GM12891 (cell line): ENCODE results near the gene TFRC.
A peak's percentile ranks its signal among the peaks of the same experiment; 100 is the strongest.
"Not testable (repeated sequence)": the region's sequence is repeated elsewhere in the genome, so short reads cannot be mapped to it uniquely, and the experiment has no call there.

Experiments used
- DNase-seq: peaks from one replicate; pipeline ENCODE4 v3.0.0; 2011; ENCODE audit warnings: low spot score; ENCODE audit not compliant: insufficient read length
- FAIRE-seq: peaks from 2 replicates; lab custom pipeline; 2011; peaks lifted over from hg19 to GRCh38; lab: Jason Lieb, UNC
- PAX5 ChIP-seq: IDR thresholded peaks from 2 replicates; pipeline ENCODE4 v1.6.1; 2011; ENCODE audit warnings: low read length, moderate library complexity, mild to moderate bottlenecking; ENCODE audit not compliant: insufficient read depth, severe bottlenecking
- POLR2A ChIP-seq: IDR thresholded peaks from 2 replicates; pipeline ENCODE4 v1.6.1; 2011; ENCODE audit warnings: low read depth, low read length, control low read depth
- POLR2AphosphoS5 ChIP-seq: IDR thresholded peaks from 2 replicates; pipeline ENCODE4 v1.6.1; 2011; ENCODE audit warnings: low read depth, low read length, control low read depth
- POU2F2 ChIP-seq: IDR thresholded peaks from 2 replicates; pipeline ENCODE4 v1.6.1; 2011; ENCODE audit warnings: low read depth, mild to moderate bottlenecking, control low read depth, low read length, moderate library complexity
- SPI1 ChIP-seq: IDR thresholded peaks from 2 replicates; pipeline ENCODE4 v1.6.1; 2011; ENCODE audit warnings: low read depth, low read length, control low read depth
- TAF1 ChIP-seq: IDR thresholded peaks from 2 replicates; pipeline ENCODE4 v1.6.1; 2011; ENCODE audit warnings: low read depth, low read length, control low read depth

TFRC gene

DNA sequence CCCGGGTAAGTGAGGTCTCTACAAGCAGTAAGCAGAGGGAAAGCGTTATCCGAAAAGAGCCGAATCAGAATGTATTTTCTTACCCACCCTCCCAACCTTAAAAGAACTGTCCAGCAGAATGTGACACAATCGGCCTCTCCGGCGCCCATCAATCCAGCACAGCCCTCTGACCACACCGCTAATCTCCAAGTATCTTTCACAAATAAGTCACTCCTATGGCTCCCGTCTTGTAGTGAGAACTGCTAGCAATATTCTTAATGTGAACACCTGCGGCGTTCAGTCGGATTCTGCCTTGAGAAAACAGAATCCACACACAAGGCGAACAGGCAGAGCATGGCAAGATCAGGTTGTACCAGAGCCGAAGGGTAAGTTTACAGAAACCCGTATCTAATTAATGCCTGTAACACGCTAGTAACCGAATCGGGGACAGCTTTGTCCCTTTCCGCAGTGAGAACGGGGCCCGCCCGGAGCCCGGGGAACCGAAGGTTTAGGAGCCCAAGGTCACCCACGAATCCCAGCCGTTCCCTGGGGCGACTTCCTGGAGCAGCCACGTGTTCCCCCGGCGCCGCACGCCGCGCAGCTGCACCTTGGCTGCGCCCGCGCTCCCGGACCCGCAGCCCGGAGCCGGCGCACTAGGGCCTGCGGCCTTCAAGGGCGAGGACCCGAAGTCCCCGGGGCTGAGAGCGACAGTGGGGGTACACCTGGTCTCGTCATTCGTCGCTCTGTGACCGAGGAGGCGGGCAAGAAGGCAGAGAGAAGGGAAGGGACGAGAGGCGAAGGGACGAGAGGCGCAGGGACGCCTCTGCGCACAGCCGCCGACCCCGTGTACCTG is 672 bp downstream of the TFRC start:
- no peak for FAIRE-seq
- DNase-seq: peak; percentile 40
- TF ChIP-seq SPI1: no peak
- TF ChIP-seq PAX5: no peak
- TF ChIP-seq POU2F2: no peak
- TF ChIP-seq POLR2AphosphoS5: no peak
- TF ChIP-seq TAF1: no peak
- no peak for TF ChIP-seq POLR2A

DNA sequence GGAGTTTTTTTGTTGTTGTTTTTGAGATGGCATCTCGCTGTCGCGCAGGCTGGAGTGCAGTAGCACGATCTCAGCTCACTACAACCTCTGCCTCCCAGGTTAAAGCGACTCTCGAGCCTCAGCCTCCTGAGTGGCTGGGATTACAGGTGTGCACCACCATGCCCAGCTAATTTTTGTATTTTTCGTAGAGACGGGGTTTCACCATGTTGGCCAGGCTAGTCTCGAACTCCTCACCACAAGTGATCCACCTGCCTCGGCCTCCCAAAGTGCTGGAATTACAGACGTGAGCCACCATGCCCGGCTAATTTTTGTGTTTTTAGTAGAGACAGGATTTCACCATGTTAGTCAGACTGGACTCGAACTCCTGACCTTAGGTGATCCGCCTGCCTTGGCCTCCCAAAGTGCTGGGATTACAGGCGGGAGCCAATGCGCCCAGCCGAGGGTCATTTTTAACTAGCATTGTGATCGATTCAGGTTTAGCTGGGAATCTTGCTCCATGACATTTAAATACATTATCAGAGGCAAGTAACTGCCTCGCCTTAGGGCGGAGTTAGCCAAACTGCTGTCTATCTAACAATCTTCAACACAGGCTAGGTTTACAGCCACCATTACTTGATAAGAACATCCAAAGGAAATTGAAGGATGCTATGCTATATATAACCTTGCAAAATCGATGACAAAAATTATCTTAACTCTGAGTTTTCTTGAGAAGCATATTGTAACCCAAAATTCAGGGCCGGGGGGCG is 1.6 kb downstream of the TFRC start:
- 0 out of 2 replicates have a peak, but pooled peaks have one; percentile 2 for TF ChIP-seq POLR2A
- DNase-seq: not testable (repeated sequence)

GRCh38 chr3:196079682-196080081 is 2.2 kb downstream of the TFRC start:
- DNase-seq: no peak
- no peak for FAIRE-seq

More for the DNA sequence above, 1.6 kb downstream of the TFRC start:
- not testable (repeated sequence) for FAIRE-seq

GRCh38 chr3:196075013-196075412 is 6.9 kb downstream of the TFRC start:
- no peak for DNase-seq
- FAIRE-seq: no peak
- TF ChIP-seq TAF1 (no peak), POU2F2 (no peak), SPI1 (no peak), POLR2A (no peak; the same call in 1 of the 2 replicates), POLR2AphosphoS5 (no peak), PAX5 (no peak)

More at GRCh38 chr3:196079682-196080081, 2.2 kb downstream of the TFRC start:
- TF ChIP-seq PAX5 (no peak), TAF1 (no peak), POLR2AphosphoS5 (no peak), POU2F2 (no peak), SPI1 (no peak), POLR2A (no peak)

- FAIRE-seq (peak; percentile 92), DNase-seq (peak; percentile 34)
- TF ChIP-seq POLR2A (no peak), PAX5 (no peak), SPI1 (no peak), TAF1 (no peak), POLR2AphosphoS5 (no peak), POU2F2 (no peak)
Measured at GRCh38 chr3:196073255-196073753, 8.6 kb downstream of the TFRC start.

DNA sequence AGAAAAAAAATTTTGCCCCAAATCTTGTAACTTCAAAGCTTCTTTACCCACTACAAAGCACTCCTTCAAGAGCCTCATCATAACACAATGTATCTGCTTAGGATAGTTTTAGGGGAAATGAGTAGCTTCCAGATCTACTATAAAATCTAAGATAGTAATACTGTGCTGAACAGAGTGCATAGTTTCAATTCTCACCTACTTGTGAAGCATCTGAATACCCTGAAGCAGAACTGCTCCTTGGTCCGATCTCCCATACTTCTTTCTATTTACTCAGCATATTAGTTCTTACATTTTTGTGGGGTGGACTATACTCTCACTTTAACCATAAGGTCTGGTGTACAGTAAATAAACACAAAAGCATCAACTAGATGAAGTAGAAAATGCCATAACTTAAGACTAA is 9.6 kb downstream of the TFRC start:
- TF ChIP-seq SPI1: peak; percentile 34; the same call in 1 of the 2 replicates
- no peak for TF ChIP-seq POLR2AphosphoS5
- peak; percentile 20 for FAIRE-seq
- DNase-seq: no peak

DNA sequence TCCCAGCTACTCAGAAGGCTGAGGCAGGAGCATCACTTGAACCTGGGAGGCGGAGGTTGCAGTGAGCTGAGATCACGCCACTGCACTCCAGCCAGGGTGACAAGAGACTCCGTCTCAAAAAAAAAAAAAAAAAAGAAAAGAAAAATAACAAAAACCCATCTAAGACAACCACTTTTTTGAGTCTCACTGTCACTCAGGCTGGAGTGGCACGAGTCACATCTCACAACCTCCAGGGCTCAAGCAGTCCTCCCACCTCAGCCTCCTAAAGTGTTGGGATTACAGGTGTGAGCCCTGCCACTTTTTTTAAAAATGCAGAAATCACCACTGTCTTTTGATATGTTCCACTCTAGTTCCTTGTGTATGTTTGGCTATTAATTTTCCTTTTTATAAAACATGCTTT is 13.1 kb downstream of the TFRC start:
- not testable (repeated sequence) for DNase-seq, FAIRE-seq

DNA sequence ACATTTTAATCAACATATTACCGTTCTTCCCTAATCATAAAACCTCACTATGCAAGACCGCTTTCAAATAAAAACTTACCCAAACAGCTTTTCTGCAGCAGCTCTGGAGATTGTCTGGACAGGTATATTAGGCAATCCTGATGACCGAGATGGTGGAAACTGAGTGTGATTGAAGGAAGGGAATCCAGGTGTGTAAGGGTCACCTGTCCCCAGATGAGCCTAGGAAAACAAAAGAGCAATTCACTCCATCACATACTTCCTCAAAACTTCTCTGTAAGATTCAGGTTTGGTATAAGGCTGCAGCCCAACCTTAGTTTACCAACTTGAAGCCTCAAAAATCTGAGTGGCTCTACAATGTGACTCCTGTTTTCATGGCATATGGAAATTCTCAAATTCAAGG is 14.5 kb downstream of the TFRC start:
- DNase-seq (no peak), FAIRE-seq (no peak)
- TF ChIP-seq POU2F2 (no peak), PAX5 (no peak), POLR2A (no peak), TAF1 (no peak)

DNA sequence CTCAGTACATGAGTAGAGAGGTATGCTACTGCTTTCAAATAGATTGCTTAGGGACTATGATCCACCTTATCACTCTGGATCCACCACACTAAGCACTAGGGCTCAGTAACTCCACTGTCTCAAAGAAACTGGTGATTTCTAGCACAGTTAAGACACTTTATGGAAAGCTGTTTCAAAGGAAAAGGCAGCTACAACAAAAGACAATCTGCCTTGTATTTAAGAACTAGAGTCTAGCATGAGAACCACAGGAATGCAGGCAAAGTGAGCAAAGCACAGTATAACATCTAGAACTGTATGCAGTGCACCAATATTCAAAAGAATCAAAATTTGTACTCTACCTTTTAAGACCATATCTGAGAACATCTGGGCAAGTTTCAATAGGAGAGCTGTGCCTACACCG is 17.9 kb downstream of the TFRC start:
- FAIRE-seq (no peak), DNase-seq (no peak)
- TF ChIP-seq SPI1 (no peak), POLR2AphosphoS5 (no peak), POU2F2 (no peak), TAF1 (no peak), POLR2A (no peak), PAX5 (no peak)

DNA sequence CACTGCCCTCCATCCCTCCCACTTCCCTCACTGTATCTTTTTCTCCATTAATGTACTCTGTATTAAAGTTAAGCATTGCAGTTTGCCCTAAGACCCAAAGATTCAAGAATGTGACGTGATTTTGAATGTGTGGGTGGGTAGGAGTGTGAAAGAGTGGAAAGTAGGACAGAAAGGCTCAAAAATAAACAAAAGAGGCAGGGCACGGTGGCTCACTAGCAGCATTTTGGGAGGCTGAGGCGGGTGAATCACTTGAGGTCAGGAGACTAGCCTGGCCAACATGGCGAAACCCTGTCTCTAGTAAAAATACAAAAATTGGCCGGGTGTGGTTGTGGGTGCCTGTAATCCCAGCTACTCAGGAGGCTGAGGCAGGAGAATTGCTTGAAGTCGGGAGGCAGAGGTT is 18.4 kb downstream of the TFRC start:
- no peak for DNase-seq
- FAIRE-seq: no peak
- TF ChIP-seq POLR2A: no peak
- no peak for TF ChIP-seq POU2F2
- TF ChIP-seq SPI1: no peak
- no peak for TF ChIP-seq TAF1
- no peak for TF ChIP-seq PAX5
- TF ChIP-seq POLR2AphosphoS5: no peak
